Medulla oblongata (tissue), 1 donor: ENCODE measurements around the gene PSG1.
"Not testable (repeated sequence)": the region's sequence is repeated elsewhere in the genome, so short reads cannot be mapped to it uniquely, and the experiment has no call there.

Experiments
- DNase-seq: peaks from one replicate; pipeline ENCODE4 v3.0.0-alpha.2; 2015; ENCODE audit errors: extremely low spot score

PSG1 gene

GRCh38 chr19:42821306-42821977 lies 58.1 kb downstream of the PSG1 start:
- DNase-seq, result peak; percentile 82

- not testable (repeated sequence) for DNase-seq
Measured at GRCh38 chr19:42819960-42820650, 59.4 kb downstream of the PSG1 start.

- no peak for DNase-seq
Measured at GRCh38 chr19:42816894-42817293, 62.6 kb downstream of the PSG1 start.
